Inflammatory macrophage treated with lipopolysaccharide for 4 hours (primary cell): Measurements from ENCODE around the gene EYS.
"Not testable (repeated sequence)": the region's sequence is repeated elsewhere in the genome, so short reads cannot be mapped to it uniquely, and the experiment has no call there.

Experiments used
- DNase-seq: peaks from one replicate; pipeline ENCODE4 v3.0.0-alpha.2; 2020

The EYS gene

DNA sequence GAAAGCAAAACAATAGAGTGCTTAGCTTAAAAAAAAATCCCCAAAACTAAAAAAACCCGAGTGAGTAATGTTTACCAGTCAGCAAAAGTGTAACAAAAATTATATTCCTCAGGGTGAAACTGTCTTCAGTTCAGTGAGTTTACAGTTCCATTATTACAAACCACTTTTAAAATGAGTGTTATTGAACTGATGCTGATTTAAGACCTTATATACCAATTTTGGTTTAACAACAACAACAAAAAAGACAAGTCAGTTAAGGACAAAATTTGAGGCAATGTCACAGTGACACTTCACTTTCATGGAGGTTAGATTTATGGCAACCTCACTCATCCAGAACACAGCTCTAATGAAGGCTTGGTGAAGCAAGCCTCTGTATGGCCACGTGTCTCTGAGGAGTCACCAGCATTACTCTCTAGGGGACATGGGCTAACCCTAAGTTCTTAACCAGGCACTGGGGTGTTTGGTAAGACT is 1440.6 kb downstream of the EYS start:
- no peak for DNase-seq

DNA sequence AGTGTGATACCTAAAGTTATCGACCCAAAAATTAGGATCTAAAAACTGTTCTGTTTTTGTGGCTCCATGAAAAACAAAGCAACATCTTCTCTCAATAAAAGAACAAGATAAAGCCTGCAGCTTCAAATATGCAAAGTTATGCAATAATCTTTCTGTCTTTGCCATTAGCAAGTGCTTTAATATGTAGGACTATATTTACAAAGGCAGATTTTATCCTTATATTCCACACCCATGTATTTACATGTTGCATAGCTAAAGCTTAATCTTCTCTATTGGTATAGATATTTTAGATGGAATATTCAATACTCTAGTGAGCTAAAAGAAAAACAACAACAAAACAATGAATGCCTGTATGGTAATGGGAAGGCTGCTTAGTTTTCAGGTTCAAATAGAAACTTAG is 1443.2 kb downstream of the EYS start:
- DNase-seq = no peak

DNA sequence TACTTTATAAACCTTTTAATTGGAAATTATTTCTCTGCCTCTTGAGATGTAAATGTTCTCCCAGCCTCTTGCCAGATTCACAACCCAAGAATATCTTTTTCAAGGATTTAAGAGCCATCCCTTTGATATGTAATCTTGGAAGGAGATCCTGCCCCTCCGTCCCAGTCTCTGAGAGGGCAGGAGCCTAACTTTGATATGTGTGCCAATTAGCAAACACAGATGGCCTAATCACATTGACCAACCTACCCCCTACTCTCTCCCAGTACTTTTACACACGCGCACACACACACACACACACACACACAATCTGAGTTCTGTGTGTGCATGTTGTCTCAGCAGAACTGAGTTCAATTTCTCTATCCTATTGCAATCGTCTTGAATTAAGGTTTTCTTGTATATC is 1447.7 kb downstream of the EYS start:
- no peak for DNase-seq

DNA sequence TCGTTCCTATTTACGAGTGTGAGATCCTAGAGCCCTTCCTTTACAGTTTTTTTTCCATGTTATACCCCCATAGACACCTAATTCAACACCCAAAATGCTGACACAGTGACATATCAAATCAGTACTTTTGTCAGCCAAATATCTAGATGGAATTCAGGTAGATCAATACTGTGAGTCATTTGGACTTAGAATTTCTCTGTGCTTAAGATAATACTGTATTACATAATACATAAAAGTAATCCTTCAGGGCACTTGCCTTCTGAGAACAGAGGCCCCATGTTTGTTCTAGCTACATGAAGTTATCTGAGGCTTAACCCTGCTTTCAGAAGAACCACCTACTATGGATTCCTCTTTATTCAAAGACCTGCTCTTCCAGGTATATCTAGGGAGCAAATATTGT is 1448.3 kb downstream of the EYS start:
- DNase-seq = no peak

DNA sequence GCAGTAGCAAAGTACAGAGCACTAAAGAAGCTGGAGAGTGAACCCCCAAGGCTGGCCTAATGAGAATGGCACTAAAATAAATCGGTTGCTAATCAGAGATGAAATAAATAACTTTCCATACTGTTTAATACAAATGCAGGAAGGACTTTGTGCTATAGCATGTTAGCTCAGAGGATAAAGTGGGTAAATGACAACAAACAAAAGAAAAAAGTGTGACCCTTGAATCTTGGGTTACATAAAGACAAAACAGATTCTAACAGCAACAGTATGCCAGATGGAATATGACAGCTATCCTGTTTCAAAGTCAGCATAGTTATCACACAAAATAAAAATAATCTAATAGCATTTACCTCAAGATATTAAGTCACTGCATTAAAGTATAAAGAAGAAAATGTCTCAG is 1448.7 kb downstream of the EYS start:
- no peak for DNase-seq

DNA sequence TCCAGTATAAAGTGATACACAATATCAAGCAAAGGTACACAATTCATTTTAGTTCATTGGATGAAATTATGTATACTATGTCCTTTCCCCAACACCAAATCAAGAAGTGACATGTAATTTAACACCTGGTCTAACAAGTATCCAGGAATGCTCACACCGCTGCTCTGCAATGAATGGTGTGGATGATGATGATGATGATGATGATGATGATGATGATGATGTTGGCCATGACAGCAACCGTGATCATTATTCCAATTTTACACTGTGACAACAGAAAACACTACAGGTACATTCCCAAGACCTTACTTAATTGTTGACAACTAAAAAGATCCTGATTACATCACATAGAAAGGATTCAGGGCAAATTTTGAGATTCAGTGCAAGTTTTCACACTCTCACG is 1449.4 kb downstream of the EYS start:
- no peak for DNase-seq

DNA sequence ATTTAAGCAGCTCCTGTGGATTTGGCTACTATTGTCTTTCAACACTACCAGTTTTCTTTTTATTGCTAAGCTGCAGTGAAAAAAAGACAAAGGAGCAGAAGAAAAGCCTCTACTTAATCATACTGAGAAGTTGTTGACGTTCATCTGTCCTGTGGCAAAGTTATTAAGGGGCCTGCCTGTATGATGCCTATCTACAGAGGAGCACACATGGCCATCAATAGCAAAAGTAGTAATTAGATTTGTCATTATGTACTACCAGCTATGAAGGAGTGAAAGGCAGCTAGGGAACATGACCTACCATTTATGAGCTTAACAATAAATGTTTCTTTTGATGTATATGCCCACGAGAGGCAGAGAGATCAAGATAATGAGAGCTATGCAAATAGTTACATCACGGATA is 1450.5 kb downstream of the EYS start:
- DNase-seq = no peak

DNA sequence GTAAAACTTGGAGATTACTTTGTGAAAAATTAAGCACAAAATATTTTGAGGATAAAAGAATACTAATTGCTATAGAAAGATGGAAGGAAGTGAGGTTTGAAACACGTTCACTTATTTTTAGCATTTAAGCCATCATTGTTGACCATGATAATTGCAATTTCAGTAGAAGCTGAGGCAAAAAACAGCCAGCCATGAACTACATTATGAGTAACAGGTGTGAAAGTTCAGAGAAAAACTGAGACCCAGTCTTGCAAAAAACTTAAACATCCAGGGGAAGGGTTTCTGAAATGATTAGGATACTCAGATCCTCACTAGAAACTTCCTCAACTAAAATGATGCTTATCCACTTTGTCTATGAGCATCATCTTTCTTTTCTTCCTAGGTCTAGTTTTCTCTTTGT is 1452.0 kb downstream of the EYS start:
- no peak for DNase-seq

DNA sequence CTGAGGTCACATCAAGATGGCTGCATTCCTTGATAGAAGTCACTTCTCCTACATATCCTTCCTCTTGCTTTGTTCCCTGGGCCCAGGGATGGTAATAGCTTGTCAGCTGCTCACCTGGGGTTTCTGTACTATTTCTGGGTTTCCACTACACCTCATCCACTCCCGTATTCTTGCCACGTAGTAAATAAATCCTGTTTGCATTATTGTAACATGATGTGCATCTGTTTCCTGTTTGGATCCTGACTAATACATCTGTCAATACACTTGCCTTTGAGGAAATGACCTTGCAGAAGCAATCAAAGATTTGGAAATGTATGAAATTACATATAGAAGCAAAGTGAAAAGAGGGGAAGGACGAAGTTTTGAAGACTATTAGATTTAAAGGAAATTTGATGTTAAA is 1452.5 kb downstream of the EYS start:
- DNase-seq = no peak

DNA sequence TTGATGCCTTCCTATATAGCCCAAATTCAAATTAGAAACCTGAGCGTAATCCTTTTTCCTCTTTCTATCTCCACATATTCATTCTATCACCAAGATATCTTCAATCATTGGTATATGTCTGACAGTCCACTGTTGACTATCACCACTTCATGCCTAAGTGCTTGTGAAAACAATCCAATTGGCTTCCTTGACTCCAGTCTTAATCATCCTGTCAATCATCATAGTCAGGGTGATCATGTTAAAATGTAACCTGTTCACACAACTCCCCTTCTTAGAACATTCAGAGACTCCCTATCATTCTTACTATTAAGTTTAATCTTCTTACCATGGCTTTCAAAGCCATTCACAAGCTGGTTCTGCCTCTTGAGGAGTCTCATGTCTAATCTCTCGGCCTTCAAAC is 1454.8 kb downstream of the EYS start:
- no peak for DNase-seq

DNA sequence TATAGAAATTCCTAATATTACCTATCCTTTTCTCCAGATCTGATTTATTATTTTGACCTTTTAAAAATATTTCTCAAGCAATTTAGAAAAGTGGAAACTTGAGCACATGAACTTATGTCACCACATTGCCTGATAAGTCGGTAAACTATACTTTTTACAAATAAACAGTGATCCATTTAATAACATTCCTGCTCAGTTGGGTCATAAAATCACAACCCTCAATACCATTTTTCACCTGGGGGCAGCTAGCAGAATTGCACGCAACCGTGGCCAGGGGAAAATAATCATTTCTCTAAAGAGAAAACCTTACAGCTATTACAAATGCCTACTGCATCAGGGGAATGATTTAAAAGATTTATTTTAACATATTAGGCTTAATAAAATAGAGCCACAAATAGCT is 1456.9 kb downstream of the EYS start:
- no peak for DNase-seq

DNA sequence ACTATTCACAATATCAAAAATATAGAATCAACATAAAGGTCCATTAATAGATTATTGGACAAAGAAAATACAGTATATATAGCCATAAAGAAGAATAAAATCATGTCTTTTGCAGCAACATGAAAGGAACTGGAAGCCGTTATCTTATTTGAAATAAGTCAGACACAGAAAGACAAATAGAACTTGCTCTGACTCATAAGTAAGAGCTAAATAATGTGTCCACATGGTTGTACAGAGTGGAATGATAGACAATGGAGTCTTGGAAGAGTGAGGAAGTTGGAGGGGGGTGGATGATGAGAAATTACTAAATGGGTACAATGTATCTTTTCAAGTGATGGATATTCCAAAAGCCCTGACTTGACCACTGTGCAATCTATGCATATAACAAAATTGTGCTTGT is 1457.9 kb downstream of the EYS start:
- DNase-seq = no peak

DNA sequence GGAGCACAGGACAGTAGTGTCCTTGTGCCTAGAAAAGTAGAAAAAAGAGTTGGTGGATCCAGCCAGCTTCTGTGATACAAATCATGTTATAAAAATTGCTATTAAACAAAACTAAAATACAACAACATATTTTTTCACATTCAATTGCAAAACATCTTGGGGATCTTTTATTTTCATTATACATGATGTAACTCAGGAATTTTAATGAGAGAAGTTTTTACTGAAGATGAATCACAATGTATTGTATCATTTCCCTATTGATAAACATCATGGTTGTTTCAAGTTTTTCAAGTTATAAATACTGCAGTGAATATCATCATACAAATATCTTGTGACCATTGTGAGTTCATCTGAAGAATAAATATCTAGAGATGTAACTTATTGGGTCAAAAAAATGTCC is 1463.4 kb downstream of the EYS start:
- no peak for DNase-seq

DNA sequence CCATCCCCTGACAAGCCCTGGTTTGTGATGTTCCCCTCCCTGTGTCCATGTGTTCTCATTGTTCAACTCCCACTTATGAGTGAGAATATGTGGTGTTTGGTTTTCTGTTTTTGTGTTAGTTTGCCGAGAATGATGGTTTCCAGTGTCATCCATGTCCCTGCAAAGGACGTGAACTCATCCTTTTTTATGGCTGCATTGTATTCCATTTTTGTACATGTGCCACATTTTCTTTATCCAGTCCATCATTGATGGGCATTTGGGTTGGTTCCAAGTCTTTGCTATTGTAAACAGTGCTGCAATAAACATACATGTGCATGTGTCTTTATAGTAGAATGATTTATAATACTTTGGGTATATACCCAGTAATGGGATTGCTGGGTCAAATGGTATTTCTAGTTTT is 1468.1 kb downstream of the EYS start:
- not testable (repeated sequence) for DNase-seq

DNA sequence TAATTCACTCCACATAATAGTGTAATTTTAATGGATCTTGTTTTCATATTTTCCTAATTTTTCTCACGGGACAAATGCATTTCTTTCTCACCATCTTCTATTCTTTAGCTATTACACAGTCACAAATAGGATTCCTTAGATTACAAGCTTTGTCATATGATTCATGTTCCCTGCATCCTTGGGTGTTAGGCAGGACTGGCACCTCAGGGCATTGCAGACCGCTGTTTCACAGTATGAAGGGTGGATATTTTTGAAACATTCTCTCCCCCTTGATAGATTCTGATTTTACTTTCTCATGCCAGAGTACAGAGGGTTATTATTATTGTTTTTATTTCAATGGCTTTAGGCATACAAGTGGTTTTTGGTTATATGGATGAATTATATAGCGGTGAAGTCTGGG is 1469.0 kb downstream of the EYS start:
- no peak for DNase-seq

DNA sequence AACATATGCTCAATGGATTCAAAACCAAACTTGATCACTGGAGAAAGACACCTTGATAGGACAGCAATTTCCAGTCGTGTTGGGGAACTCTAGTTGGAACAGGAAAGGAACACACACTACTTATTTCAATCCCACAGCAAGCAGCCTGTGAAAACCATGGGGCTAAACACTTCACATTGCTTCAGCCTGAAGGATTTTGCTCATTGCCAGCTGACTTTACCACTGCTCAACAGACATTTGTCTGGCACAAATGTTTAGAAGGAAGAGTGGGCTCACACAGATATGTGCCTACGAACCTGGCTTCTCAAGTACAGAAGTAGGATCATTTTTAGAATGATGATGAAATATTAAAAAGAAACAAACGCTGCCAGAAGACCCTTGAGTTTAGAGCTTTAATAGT is 1473.3 kb downstream of the EYS start:
- DNase-seq = no peak

DNA sequence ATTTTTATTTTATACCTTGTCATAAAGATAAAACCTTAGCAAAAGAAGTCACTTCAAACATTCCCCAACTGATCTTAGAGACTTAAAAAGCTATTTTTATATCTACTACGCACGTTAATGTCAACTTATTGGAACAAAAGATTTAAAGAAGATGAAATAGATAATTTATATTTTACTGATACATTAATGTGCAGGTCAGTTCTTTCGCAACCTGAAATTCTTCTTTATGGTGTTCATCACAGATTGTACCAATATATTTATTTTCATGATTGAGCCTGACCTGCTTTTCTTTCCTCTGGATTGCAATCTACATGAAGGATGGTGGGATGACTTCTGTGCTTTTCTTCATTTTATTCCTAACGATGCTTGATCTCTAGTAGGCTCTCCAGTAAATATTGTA is 1475.1 kb downstream of the EYS start:
- DNase-seq = no peak

DNA sequence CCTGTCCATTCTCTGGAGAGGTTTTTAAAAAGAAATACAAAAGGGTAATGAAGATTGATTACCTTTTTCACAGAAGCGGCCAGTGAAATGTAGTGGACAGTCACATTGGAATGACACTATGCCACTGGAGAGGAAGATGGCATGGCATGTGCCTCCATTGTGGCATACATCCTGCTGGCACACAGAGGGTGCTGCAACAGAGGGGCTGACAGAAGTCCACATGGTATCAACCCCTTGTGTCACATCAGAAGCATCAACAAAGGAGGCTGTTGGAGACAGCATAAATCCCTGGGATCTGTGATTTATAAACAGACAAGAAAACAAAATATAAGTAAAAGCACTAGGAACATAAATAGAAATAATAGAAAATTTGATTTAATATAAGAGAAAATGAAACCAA is 1476.5 kb downstream of the EYS start:
- no peak for DNase-seq

DNA sequence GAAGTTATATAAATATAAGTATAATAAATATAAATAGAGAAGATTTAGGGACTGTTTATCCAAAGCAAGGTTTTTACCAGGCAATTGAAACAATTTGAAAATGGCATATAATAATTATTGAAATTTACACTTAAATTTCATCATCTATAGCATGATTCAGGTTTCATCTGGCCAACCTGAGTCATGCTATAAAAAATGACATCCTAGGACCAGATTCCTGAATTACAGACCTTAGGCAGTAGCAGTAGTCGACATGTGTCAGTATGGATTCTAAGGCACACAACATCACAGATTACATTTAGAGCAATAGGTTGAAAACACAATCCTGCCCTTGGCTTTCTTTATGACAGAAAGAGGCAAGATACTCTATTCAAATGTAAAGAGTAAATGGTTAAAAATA is 1479.2 kb downstream of the EYS start:
- no peak for DNase-seq

DNA sequence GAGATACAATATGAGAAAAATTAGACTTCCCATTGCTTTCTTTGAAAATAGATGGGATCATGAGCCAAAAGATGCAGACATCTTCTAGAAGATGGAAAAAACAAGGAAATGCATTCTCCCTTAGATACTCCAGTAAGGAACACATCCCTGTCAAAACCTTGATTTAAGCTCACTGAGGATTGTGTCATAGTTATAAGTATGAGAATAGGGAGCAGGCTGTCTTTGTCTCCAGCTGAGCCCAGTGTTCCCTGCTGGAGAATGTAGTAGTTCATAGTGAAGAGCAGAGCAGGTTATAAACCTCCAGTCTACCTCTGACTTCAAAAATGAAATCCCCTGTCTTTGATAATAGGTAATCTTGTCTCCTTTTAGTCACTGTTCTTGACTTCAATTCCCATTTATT is 1481.5 kb downstream of the EYS start:
- DNase-seq = no peak

DNA sequence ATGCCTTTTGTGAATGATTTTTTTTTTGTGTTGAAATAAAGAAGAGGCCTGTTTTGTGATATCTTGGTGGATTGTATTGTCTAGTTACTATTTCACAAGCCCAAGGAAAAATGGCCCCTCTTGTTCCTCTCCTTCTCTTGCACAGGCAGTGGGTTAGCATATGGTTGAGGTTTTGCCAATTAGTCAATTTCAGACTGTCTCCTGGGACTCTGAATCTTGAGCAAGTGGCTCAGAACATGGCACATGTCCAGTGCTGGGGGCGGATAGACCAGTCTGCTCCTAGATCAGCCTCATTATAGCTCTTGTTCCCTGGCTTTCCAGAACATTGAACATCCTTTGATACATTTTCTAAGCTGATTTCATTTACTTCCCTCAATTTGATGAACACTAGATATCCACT is 1482.2 kb downstream of the EYS start:
- no peak for DNase-seq

DNA sequence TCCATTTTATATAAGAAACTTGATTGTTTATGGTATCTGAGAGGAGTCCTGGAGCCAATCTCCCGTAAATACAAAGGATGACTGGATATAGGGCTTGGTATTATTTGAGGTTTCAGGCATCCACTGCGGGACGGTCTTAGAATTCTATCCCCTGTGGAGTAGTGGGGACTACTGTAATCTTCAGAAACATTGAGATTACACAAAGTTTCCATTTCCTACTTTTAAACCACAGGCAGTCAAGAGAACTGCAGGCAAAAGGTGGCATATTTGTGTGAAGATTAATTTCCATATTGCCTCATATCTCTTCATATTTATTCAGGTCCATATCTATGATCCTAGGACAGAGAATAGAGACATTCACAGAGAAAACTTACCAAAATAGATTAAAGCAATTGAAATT is 1485.2 kb downstream of the EYS start:
- DNase-seq = no peak

DNA sequence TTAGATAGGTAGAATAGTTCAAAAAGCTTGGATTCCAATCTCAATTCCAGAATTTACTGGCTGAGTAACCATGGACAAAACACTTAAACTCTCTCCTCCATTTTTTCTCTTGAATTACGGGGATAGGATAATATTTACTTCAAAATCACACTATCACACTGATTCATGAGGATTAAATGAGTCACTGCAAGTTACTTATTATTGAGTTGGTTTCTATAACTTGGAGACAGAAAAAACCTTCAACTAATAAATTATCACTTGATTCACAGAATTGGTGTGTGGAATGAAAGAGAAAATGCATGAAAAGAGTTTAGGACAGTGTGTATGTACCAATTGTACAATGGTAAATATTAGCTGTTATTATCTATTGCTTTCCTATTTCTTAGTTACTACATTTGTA is 1486.2 kb downstream of the EYS start:
- no peak for DNase-seq

DNA sequence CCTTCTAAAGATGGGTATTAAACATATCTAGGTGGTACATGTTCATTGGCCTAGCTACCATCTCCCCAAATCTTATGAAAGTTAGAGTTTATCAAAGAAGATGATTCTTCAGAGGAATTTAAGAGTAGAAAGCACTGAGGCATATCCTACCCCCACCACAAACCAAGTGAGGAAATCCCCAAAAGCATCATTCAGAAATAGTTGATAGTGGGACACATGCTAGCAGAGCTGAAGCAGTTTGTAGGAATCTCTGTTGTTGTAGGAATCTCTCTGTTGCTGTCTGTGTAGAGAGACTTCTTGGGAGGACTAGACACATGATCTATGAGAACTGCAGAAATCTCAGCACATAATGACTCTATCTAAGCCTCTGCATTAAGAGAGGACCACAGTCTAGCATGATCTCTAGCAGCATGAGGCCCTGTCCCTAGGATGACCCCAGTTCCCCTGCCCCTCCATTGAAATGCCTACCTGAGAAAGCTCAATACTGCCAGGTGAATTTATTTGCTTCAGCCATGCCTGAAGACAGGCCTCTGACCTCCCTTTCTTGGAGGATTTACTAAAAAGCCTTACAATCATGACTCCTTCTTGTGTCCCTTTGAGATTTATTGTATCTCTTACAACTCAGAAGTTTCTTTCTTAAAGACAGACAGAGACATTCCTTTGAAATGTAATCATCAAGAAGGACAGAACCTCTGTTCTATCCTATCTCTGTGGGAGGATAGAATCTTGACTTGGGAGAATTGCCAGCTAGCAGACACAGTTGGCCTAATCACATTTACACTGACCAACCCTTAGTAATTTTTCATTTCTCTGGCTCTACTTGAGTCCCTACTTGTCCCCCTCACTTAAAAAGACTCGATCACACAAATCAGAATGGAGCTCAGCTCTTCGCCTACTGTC is 1489.1 kb downstream of the EYS start:
- no peak for DNase-seq

DNA sequence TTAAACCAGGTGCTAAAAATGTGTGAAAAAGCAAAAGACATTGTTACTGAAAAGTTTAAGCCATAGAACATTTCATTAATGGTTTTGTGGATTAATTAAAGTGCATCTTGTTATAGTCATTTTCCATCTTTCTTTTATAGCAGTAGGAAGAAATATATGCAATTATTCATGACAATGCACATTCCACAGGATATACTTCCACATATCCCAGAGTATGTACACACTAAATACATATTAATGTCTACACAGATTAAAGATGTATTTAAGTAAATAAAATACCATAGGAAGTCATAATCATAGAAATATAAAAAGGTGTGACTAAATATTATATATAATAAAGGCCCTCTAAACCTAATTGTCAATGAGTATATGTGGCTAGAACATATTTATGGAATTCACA is 1492.7 kb downstream of the EYS start:
- DNase-seq = no peak
